Neural progenitor cell (in vitro differentiated cells): ENCODE results near the gene PLD4. TPM values are rescaled to one million over a fixed set of nuclear protein-coding genes. Genes with fewer than 3 reads are reported as not detected.

Experiments used
- DNase-seq: peaks from one replicate; pipeline ENCODE4 v3.0.0-alpha.2; 2016; ENCODE audit warnings: low spot score
- H2AFZ ChIP-seq: fragments of 200-600 bp; sonication (generic); replicated peaks from 2 replicates; pipeline ENCODE4 v1.6.1; 2016; ENCODE audit warnings: antibody characterized with exemption
- H3F3A ChIP-seq: fragments of 200-600 bp; sonication (generic); 2 replicates; pipeline ENCODE4 v1.6.1; 2016; ENCODE audit warnings: antibody characterized with exemption, low read depth
- H3K27ac ChIP-seq: fragments of 200-600 bp; sonication (generic); 2 replicates; pipeline ENCODE4 v1.5.1; 2016; ENCODE audit warnings: mild to moderate bottlenecking
- H3K27me3 ChIP-seq: fragments of 200-600 bp; sonication (generic); 2 replicates; pipeline ENCODE4 v1.6.1; 2016; ENCODE audit warnings: mild to moderate bottlenecking, moderate library complexity
- H3K36me3 ChIP-seq: fragments of 200-600 bp; sonication (generic); 2 replicates; pipeline ENCODE4 v1.5.1; 2016
- H3K4me1 ChIP-seq: fragments of 200-600 bp; sonication (generic); 2 replicates; pipeline ENCODE4 v1.6.1; 2016; ENCODE audit warnings: mixed run types
- H3K4me2 ChIP-seq: fragments of 200-600 bp; sonication (generic); 2 replicates; pipeline ENCODE4 v1.6.1; 2016
- H3K4me3 ChIP-seq: fragments of 200-600 bp; sonication (generic); 2 replicates; pipeline ENCODE4 v1.5.1; 2016
- H3K79me2 ChIP-seq: fragments of 200-600 bp; sonication (generic); 2 replicates; pipeline ENCODE4 v1.6.1; 2016; ENCODE audit warnings: low read depth
- H3K9ac ChIP-seq: fragments of 200-600 bp; sonication (generic); 2 replicates; pipeline ENCODE4 v1.6.1; 2016
- H3K9me3 ChIP-seq: fragments of 200-600 bp; sonication (generic); 2 replicates; pipeline ENCODE4 v1.5.1; 2016; ENCODE audit warnings: low read depth
- H4K20me1 ChIP-seq: fragments of 200-600 bp; sonication (generic); 2 replicates; pipeline ENCODE4 v1.6.1; 2016; ENCODE audit warnings: low read depth
- H3K27ac Mint-ChIP-seq: 3 replicates; pipeline ENCODE4 v1.8.0; 2021; ENCODE audit warnings: mixed read lengths
- H3K27me3 Mint-ChIP-seq: 2 replicates; pipeline ENCODE4 v1.8.0; 2022; ENCODE audit warnings: low read depth, mild to moderate bottlenecking, inconsistent platforms, moderate library complexity, mixed read lengths; ENCODE audit not compliant: insufficient read depth
- H3K36me3 Mint-ChIP-seq: 3 replicates; pipeline ENCODE4 v1.8.0; 2021; ENCODE audit warnings: mixed read lengths
- H3K4me1 Mint-ChIP-seq: 3 replicates; pipeline ENCODE4 v1.8.0; 2021; ENCODE audit warnings: mixed read lengths
- H3K4me3 Mint-ChIP-seq: 3 replicates; pipeline ENCODE4 v1.8.0; 2021; ENCODE audit warnings: mild to moderate bottlenecking, moderate library complexity, mixed read lengths
- H3K9me3 Mint-ChIP-seq: 3 replicates; pipeline ENCODE4 v1.8.0; 2020; ENCODE audit warnings: mixed read lengths
- EZH2 ChIP-seq: fragments of 200-600 bp; sonication (generic); IDR thresholded peaks from 2 replicates; pipeline ENCODE4 v1.6.1; 2017; ENCODE audit warnings: antibody characterized with exemption, mild to moderate bottlenecking, moderate library complexity
- EZH2phosphoT487 ChIP-seq: fragments of 200-600 bp; sonication (generic); IDR thresholded peaks from 2 replicates; pipeline ENCODE4 v1.6.1; 2017; ENCODE audit warnings: antibody characterized with exemption
- total RNA-seq: library from RNA; depleted of rRNA; stranded (reverse); fragments of >200 nt; gene quantifications from 2 replicates; pipeline ENCODE4 v1.2.3, GENCODE V29; 2015; ENCODE audit warnings: low replicate concordance
- TF ChIP-seq, protein P1 (sequence below): fragments of 200-600 bp; sonication (generic); IDR thresholded peaks from 2 replicates; pipeline ENCODE4 v1.5.1; 2017; ENCODE audit warnings: antibody characterized with exemption, mild to moderate bottlenecking

Gene PLD4
- total RNA-seq, 1 donor from 2014 or later: not detected

DNA sequence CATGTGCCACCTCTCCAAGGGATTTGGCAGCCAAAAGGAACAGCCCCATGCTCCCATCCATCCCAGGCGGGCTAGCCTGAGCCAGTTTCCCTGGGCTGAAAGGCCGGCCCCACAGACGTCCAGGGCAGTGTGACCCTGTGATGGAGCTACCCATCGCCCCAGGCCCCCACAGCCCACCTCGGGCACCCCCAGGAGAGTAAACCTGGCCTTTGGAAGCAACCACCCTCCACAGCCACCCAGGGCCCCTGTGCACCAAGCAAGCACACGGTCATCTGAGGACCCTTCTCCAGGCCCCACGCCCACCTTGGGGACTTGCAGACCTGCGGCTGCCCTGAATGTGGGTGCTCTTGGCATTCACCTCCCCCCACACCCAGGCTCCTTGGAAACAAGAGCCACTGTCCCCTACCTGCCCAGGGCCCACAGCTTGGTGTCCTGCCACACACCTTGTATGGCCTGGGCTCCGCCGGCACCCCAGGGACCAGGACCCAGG is 45.1 kb downstream of the PLD4 start:
- no peak overlapping the region for H3K27ac ChIP-seq
- H3K4me1 Mint-ChIP-seq: peaks cover 18% of the 10 kb centered on the region
- no peaks in the 10 kb centered on the region for H3K9me3 Mint-ChIP-seq
- H3K4me2 ChIP-seq: no peak overlapping the region
- no peaks in the 10 kb centered on the region for H3K9me3 ChIP-seq
- H3K27ac Mint-ChIP-seq: no peak overlapping the region
- DNase-seq: no peak
- H3K27me3 ChIP-seq: peaks cover 22% of the 10 kb centered on the region
- TF ChIP-seq EZH2phosphoT487 (no peak), EZH2 (no peak)
- TF ChIP-seq, protein P1, sequence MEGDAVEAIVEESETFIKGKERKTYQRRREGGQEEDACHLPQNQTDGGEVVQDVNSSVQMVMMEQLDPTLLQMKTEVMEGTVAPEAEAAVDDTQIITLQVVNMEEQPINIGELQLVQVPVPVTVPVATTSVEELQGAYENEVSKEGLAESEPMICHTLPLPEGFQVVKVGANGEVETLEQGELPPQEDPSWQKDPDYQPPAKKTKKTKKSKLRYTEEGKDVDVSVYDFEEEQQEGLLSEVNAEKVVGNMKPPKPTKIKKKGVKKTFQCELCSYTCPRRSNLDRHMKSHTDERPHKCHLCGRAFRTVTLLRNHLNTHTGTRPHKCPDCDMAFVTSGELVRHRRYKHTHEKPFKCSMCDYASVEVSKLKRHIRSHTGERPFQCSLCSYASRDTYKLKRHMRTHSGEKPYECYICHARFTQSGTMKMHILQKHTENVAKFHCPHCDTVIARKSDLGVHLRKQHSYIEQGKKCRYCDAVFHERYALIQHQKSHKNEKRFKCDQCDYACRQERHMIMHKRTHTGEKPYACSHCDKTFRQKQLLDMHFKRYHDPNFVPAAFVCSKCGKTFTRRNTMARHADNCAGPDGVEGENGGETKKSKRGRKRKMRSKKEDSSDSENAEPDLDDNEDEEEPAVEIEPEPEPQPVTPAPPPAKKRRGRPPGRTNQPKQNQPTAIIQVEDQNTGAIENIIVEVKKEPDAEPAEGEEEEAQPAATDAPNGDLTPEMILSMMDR: no peak
- H3F3A ChIP-seq: peaks cover 11% of the 10 kb centered on the region
- peaks cover 30% of the 10 kb centered on the region for H3K4me1 ChIP-seq
- peaks cover 9% of the 10 kb centered on the region for H3K27me3 Mint-ChIP-seq
- no peak overlapping the region for H3K4me3 Mint-ChIP-seq
- no peaks in the 10 kb centered on the region for H3K36me3 Mint-ChIP-seq
- no peaks in the 10 kb centered on the region for H4K20me1 ChIP-seq
- no peaks in the 10 kb centered on the region for H3K79me2 ChIP-seq
- no peaks in the 10 kb centered on the region for H3K36me3 ChIP-seq
- H3K4me3 ChIP-seq: no peak overlapping the region
- H2AFZ ChIP-seq: no peak overlapping the region
- H3K9ac ChIP-seq: no peak overlapping the region

DNA sequence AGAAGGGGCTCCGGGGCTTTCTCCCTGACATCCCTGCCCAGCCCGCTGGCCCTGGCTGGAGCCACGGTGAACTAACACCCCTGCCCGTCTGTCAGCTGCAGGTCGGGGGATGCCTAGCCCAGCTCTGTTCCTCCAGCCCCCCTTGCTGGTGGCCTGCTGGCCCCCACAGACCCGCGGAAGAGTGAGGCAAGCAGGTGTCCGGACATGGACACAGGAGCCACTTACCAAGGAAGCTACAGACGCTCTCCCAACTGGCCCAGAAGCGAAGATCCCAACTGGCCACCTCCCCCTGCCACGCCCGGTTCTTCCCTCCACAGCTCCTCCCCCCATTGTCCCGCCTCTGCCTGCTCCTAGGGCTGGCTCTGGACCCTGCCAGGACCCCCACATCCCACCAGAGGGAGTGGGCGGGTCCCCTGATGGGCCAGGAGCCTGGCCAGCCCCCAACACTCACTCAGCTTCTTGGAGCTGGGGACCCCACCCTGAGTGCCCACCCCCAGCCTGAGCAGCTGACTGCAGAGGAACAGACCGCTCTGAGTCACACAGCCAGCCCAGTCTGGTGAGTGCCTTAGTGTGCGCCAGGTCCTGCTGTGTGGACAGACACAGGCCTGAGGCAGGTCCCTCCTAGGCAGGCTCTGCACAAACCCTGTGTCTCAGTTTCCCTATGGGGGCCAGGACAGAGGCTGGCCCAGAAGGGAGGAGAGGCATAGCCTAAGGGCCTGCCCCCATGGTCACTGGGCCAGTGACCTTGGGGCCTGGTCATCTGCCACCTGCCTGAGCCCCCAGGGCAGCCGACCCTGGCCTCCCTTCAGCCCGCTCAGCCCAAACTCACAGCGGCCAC is 45.8 kb downstream of the PLD4 start:
- no peaks in the 10 kb centered on the region for H3K36me3 ChIP-seq
- TF ChIP-seq EZH2phosphoT487 (no peak), EZH2 (no peak)
- TF ChIP-seq, protein P1: no peak
- H2AFZ ChIP-seq: no peak overlapping the region
- H3K9me3 Mint-ChIP-seq: no peaks in the 10 kb centered on the region
- no peaks in the 10 kb centered on the region for H4K20me1 ChIP-seq
- H3K79me2 ChIP-seq: no peaks in the 10 kb centered on the region
- H3K9me3 ChIP-seq: no peaks in the 10 kb centered on the region
- H3K4me2 ChIP-seq: no peak overlapping the region
- no peak overlapping the region for H3K27ac ChIP-seq
- H3K4me3 Mint-ChIP-seq: no peak overlapping the region
- H3K4me1 Mint-ChIP-seq: peaks cover 19% of the 10 kb centered on the region
- peak; percentile 48 for DNase-seq
- peaks cover 22% of the 10 kb centered on the region for H3K27me3 ChIP-seq
- H3K4me1 ChIP-seq: peaks cover 30% of the 10 kb centered on the region
- no peak overlapping the region for H3K4me3 ChIP-seq
- no peak overlapping the region for H3K9ac ChIP-seq
- H3F3A ChIP-seq: peaks cover 11% of the 10 kb centered on the region
- no peaks in the 10 kb centered on the region for H3K36me3 Mint-ChIP-seq
- peaks cover 8% of the 10 kb centered on the region for H3K27me3 Mint-ChIP-seq
- no peak overlapping the region for H3K27ac Mint-ChIP-seq

DNA sequence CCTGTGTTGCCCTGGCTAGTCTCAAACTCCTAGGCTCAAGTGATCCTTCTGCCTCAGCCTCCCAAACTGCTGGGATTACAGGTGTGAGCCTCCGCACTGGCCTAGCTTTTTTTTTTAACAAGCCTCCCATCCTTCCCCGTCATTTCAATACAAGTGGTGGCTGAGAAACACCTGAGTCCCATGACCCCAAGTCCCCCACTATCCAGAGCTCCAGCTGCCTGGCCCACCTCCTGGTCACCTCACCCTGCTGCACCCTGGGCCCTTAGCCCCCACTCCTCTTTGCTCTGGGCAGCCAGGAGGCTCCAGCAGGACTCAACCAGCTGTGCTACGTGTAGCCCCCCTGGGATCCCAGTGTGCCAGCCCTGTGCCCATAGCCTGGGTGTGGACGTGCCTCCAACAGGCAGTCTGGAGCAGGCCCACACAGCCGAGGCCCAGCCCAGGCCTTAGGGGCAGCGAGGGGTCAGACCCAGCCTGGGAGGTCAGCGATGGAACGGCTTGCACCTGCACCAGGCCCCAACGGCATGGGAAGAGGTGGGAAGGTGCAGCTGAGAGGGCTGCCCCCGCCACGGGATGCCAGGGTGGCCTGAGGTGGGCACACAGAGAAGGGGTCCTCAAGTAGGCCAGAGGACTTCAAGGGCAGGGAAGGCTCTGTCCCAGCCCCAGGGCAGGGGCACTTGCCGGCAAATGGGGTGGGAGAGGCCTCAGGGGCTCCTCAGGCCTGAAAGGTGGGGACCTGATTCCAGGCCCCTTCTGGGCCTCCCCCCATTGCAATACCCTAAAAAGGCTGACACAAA is 47.0 kb downstream of the PLD4 start:
- peaks cover 29% of the 10 kb centered on the region for H3K4me1 Mint-ChIP-seq
- H3K79me2 ChIP-seq: no peaks in the 10 kb centered on the region

More for the DNA sequence above, 47.0 kb downstream of the PLD4 start:
- Histone ChIP-seq H3K27me3 (peaks cover 25% of the 10 kb centered on the region), H2AFZ (no peak overlapping the region), H3K4me3 (no peak overlapping the region), H4K20me1 (peaks cover 5% of the 10 kb centered on the region), H3F3A (peaks cover 11% of the 10 kb centered on the region), H3K4me2 (no peak overlapping the region), H3K9ac (no peak overlapping the region), H3K27ac (no peak overlapping the region), H3K9me3 (no peaks in the 10 kb centered on the region), H3K36me3 (no peaks in the 10 kb centered on the region), H3K4me1 (peaks cover 30% of the 10 kb centered on the region)
- Mint-ChIP-seq H3K27me3 (peaks cover 13% of the 10 kb centered on the region), H3K36me3 (no peaks in the 10 kb centered on the region), H3K4me3 (peak overlapping the region; percentile 41), H3K27ac (peak overlapping the region; percentile 46), H3K9me3 (no peaks in the 10 kb centered on the region)
- TF ChIP-seq EZH2phosphoT487: no peak
- DNase-seq: no peak
